Mucosa of descending colon (tissue), 3 donors: Measurements from ENCODE around the gene SPAAR. TPM values are rescaled to one million over a fixed set of nuclear protein-coding genes. Genes with fewer than 3 reads are reported as not detected.

Experiments used
- ATAC-seq: fragments of 200-7000 bp; cut with Tn5 transposase; one replicate; pipeline ENCODE4 v1.9.1; 2020; ENCODE audit warnings: mild to moderate bottlenecking, moderate library complexity
- DNase-seq, 3 donors: peaks; one replicate each; pipeline ENCODE4 v3.0.0-alpha.2; 2020
- H3K36me3 ChIP-seq: fragments of 200-600 bp; one replicate; pipeline ENCODE4 v1.8.0; 2021; ENCODE audit warnings: low read depth, mild to moderate bottlenecking
- H3K4me1 ChIP-seq: fragments of 200-600 bp; one replicate; pipeline ENCODE4 v1.8.0; 2021; ENCODE audit warnings: low read depth, mild to moderate bottlenecking
- H3K4me3 ChIP-seq: fragments of 200-600 bp; one replicate; pipeline ENCODE4 v1.8.0; 2021; ENCODE audit warnings: mild to moderate bottlenecking
- H3K9me3 ChIP-seq: fragments of 200-600 bp; one replicate; pipeline ENCODE4 v1.8.0; 2021; ENCODE audit warnings: mild to moderate bottlenecking
- intact Hi-C, 2 donors: fragments of 100-400 bp; cut with DNase I in 1 of 2; cut with micrococcal nuclease in 1 of 2; formaldehyde crosslinking; loops; one replicate each; pipeline versions ENCODE4 v1.11.0 to v1.11.1; 2022; cut with DNase I, micrococcal nuclease
- total RNA-seq, 3 donors: library from RNA; stranded (reverse); fragmentation: NEBNext Ultra II Directional in 2 of 3; extraction: Animal tissue kit (Norgen Biotek cat#: 25700) in 2 of 3; gene quantifications; one replicate each; pipeline versions ENCODE4 v1.2.1 to v1.2.4, GENCODE V29; 2021 to 2023
- TF ChIP-seq, protein P1 (sequence below): fragments of 200-600 bp; IDR thresholded peaks from one replicate; pipeline ENCODE4 v1.8.0; 2022; ENCODE audit warnings: antibody characterized with exemption, mild to moderate bottlenecking
- donor health status: DM: no; HTN: no; CAD: no; lungs with moderate emphysema.
- donor health status: DM: no; HTN: no; CAD: no.
- donor health status: DM: no; HTN: yes; CAD: no.

Gene SPAAR
- total RNA-seq, 3 donors from 2014 or later, result 2.0 to 2.9 (median 2.0) TPM

DNA sequence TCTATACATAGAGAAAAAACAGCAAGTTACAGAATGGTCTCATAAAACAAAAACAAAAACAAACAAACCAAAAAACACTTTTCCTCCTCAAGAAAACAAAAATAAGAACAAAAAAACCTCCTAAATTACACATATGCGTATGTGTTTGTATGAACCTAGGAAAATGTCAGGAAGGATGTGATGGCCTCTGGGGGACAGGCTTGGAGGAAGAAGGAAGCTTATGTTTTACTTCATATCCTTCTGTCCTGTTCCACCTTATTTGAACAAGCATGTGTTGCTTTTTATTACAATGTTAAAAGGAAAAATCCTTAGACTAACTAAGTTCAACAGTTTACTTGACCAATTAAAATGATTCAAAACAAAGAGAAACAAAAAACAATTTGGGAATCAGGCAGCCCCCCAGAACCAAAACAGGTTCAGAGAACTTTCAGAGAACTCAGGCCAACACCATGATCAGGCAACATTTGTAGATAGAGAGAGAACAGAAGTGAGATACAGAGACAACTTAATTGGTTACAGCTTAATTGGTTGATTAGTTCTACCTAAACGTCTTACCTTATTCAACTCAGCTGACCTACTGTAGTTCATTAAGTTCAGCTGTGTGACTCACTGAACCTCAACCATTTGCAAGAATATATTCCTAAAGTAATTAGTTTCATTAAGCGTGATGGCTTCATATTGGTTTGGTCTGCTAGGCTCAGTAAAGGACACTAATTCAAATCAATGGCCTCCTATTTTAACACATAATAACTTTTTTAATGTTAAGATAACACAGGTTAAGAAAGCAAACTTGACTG is 10.1 kb downstream of the SPAAR start:
- DNase-seq, result no peak
- intact Hi-C loops, result no loop called here
- peaks cover 38% of the 10 kb centered on the region for H3K4me1 ChIP-seq
- no peaks in the 10 kb centered on the region for H3K9me3 ChIP-seq
- peak; percentile 3 for ATAC-seq
- TF ChIP-seq, protein P1, sequence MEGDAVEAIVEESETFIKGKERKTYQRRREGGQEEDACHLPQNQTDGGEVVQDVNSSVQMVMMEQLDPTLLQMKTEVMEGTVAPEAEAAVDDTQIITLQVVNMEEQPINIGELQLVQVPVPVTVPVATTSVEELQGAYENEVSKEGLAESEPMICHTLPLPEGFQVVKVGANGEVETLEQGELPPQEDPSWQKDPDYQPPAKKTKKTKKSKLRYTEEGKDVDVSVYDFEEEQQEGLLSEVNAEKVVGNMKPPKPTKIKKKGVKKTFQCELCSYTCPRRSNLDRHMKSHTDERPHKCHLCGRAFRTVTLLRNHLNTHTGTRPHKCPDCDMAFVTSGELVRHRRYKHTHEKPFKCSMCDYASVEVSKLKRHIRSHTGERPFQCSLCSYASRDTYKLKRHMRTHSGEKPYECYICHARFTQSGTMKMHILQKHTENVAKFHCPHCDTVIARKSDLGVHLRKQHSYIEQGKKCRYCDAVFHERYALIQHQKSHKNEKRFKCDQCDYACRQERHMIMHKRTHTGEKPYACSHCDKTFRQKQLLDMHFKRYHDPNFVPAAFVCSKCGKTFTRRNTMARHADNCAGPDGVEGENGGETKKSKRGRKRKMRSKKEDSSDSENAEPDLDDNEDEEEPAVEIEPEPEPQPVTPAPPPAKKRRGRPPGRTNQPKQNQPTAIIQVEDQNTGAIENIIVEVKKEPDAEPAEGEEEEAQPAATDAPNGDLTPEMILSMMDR, result no peak
- H3K4me3 ChIP-seq, result no peak overlapping the region
- no peaks in the 10 kb centered on the region for H3K36me3 ChIP-seq

DNA sequence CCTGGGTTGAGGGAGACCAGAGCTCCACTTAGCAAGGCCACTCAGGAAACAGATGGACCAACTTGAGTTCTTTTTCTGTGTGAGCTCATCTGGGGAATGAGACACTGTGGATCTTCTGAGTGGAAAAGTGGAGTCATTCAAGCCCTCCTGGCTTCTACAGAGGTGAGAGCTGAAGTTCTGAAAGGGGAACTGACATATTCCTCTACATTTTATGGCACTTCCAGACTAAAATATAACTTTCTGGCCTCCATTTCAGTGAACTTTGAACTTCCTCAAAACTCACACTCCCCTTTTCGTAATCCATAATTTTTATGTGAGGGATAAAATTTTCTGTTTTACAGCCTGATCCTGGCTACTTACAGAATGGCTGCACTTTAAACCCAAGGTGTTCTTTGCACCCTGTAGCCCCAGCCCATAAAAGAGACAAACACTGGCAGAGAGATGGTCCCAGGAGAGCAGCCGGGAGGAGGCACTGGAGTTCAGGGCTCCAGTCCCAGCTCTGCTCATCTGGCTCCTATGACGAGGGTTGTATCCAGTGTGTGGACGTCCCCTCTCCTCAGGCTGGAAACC is 10.8 kb downstream of the SPAAR start:
- Histone ChIP-seq H3K36me3 (no peaks in the 10 kb centered on the region), H3K9me3 (no peaks in the 10 kb centered on the region), H3K4me3 (no peak overlapping the region), H3K4me1 (peaks cover 34% of the 10 kb centered on the region)
- peak; percentile 79 for ATAC-seq
- DNase-seq, result peak; percentile 79 to 82 (median 81)
- intact Hi-C loops, result no loop called here
- TF ChIP-seq, protein P1, result peak; percentile 16

DNA sequence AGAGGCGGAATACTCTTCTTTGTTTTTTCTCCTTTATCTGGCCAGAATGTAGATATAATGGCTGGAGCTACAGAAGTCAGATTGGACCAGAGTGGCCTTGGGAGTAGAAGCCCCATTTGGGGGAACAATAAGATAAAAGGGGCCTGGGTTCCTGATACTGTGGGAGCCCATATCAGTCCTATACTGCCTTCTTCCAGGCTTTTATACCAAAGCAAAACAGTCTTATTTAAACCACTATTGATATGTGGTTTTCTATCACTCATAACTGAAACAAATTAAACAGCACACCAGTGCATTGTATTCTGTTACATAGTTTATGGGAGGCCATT is 14.3 kb downstream of the SPAAR start:
- DNase-seq, result no peak
- Histone ChIP-seq H3K9me3 (no peaks in the 10 kb centered on the region), H3K4me3 (no peak overlapping the region), H3K36me3 (no peaks in the 10 kb centered on the region), H3K4me1 (peaks cover 13% of the 10 kb centered on the region)
- ATAC-seq, result no peak
- intact Hi-C loops, result no loop called here
- TF ChIP-seq, protein P1, result no peak

DNA sequence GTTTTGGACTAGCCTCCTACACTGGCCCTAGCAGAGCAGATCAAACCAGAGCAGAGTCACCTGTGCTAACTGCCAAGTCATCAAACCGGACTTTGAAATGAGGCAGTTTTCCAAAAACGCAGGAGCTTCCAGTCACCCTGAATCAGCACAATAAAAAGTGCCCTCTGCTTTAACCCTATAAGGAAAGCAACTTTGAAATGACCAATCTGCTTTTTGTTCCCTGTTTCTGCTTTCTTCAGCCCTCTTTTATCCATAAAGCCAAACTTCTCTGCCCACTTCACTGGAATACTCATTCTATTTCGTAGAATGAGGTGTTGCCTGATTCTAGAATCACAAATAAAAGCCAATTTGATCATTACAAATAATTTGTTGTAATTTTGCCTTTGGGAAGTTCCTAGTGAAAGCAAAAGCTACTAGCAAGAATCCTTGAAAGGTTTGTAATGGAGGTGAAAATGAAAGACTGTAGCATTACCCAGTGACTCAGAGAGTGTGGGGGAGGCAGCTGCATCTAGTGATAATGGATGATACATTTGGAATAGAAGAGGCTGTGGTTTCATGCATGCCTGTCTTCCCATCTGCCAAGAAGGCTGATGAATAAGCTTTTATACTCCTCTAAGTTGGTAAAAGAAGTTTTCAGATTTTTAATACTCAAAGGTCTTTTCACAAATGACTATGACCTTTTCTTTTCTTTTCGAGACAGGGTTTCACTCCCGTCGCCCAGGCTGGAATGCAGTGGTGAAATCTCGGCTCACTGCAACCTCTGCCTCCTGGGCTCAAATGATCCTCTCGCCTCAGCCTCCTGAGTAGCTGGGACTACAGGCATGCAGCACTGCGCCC is 14.9 kb downstream of the SPAAR start:
- no peak overlapping the region for H3K4me3 ChIP-seq
- H3K9me3 ChIP-seq, result no peaks in the 10 kb centered on the region
- peaks cover 10% of the 10 kb centered on the region for H3K4me1 ChIP-seq
- intact Hi-C loops, result no loop called here
- ATAC-seq, result peak; percentile 71
- no peaks in the 10 kb centered on the region for H3K36me3 ChIP-seq
- peak in 1 of 3 donors; percentile 68 for DNase-seq
- TF ChIP-seq, protein P1, result no peak

DNA sequence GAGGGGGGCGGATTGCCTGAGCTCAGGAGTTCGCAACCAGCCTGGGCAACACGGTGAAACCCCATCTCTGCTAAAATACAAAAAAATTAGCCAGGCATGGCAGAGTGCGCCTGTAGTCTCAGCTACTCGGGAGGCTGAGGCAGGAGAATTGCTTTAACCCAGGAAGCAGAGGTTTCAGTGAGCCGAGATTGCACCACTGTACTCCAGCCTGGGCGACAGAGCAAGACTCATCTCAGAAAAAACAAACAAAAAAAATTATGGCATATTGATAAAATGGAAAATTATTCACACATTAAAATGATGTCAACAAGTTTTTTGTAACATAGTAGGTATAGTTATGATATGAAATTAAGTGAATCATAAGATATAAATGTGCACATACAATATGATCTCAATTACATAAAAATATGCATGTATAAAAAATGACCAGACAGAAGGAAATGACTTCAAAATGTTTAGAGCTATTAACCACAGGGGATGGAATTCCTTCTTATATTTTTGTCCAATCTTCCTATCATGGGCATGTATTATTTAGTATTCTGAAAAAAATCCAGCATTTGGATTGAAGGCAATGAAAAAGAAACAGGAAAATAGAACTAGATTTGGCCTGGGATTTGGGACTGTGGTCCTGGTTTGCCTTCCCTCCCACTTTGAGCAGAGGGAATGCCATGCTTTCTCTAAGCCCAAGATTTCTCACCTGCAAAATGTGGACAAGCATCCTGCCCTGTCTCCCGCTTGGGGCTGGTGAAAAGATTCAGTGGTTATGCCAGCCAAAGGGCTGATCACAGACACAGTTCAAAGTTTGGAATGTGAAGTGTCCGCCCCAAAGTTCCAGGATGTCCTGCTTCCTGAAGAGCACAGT is 19.5 kb downstream of the SPAAR start:
- Histone ChIP-seq H3K9me3 (no peaks in the 10 kb centered on the region), H3K4me3 (no peak overlapping the region), H3K4me1 (no peaks in the 10 kb centered on the region), H3K36me3 (no peaks in the 10 kb centered on the region)
- TF ChIP-seq, protein P1, result no peak
- ATAC-seq (peak; percentile 83), DNase-seq (peak in 1 of 3 donors; percentile 38)
- intact Hi-C loops, result no loop called here
